ENCODE results near the gene CCDC34.
"Not testable (repeated sequence)": the region's sequence is repeated elsewhere in the genome, so short reads cannot be mapped to it uniquely, and the experiment has no call there.

CCDC34 gene

DNA sequence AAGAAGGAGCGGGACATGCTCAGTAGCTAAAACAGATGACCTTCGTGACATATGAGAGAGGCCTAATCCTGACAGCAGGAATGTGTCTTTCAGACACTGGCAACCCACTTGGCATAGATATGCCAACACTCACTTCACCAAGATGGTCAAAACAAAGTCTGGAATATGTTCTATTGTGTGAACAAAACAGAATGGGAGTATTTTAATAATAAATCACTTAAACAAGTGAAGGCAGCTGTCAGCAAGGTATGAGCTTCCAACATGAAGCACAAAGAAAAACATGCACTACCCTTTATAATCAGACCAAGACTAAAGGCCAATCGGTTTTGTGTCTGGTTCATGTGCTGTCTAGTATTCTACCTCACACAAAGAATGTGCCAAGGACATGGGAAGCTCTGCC, 23.1 kb downstream of the CCDC34 start:
- H3K27ac ChIP-seq (ENCODE audit: low read length, poor library complexity, severe bottlenecking), result no peak overlapping the region
- no peak overlapping the region for H3K4me3 ChIP-seq (ENCODE audit: insufficient read depth in 1 of 2, low read depth in 1 of 2, low read length in 2 of 2)
- no peaks in the 10 kb centered on the region for H3K9me3 ChIP-seq (ENCODE audit: control insufficient read depth, low read length)
- H3K9ac ChIP-seq (ENCODE audit: low read length), result no peak overlapping the region
- no peaks in the 10 kb centered on the region for H3K79me1 ChIP-seq (replicated peaks; ENCODE audit: low read length, poor library complexity, severe bottlenecking)
- no peak overlapping the region for H2BK12ac ChIP-seq (ENCODE audit: low read length in 2 of 2)
- no peak overlapping the region for H4K8ac ChIP-seq (ENCODE audit: low read length)
- H2BK120ac ChIP-seq (ENCODE audit: low read depth, low read length), result no peak overlapping the region
- 98% methylated on average over 3 of the region's 3 CpGs for WGBS
- no peak overlapping the region for H2AFZ ChIP-seq (ENCODE audit: low read depth, low read length)
- H3K4me2 ChIP-seq (ENCODE audit: low read length, poor library complexity, severe bottlenecking), result no peak overlapping the region
- no peak for DNase-seq
- H3K23ac ChIP-seq (ENCODE audit: low read length in 2 of 2), result no peak overlapping the region
- H2AK5ac ChIP-seq (ENCODE audit: low read length, severe bottlenecking), result no peak overlapping the region
- H3K27me3 ChIP-seq (ENCODE audit: control insufficient read depth in 1 of 2, insufficient read depth in 1 of 2, low read length in 2 of 2), result no peaks in the 10 kb centered on the region
- H3K4me1 ChIP-seq (ENCODE audit: control insufficient read depth, insufficient read depth, low read depth, low read length), result no peaks in the 10 kb centered on the region
- peaks cover 0 to 5% of the 10 kb centered on the region in 2 experiments for H3K36me3 ChIP-seq (ENCODE audit: control insufficient read depth in 1 of 2, insufficient read depth in 2 of 2, low read depth in 1 of 2, low read length in 2 of 2)
- H3K18ac ChIP-seq (ENCODE audit: low read depth in 1 of 2, low read length in 2 of 2), result no peak overlapping the region
- H4K91ac ChIP-seq (ENCODE audit: low read length), result no peak overlapping the region
- H2BK5ac ChIP-seq (ENCODE audit: low read depth, low read length, poor library complexity, severe bottlenecking), result no peak overlapping the region
- no peak overlapping the region for H2BK15ac ChIP-seq (ENCODE audit: low read depth, poor library complexity, severe bottlenecking)
- no peak overlapping the region for H3K14ac ChIP-seq (ENCODE audit: low read length in 2 of 2)
- no peak overlapping the region for H3K4ac ChIP-seq (ENCODE audit: low read depth in 1 of 2, low read length in 2 of 2)

DNA sequence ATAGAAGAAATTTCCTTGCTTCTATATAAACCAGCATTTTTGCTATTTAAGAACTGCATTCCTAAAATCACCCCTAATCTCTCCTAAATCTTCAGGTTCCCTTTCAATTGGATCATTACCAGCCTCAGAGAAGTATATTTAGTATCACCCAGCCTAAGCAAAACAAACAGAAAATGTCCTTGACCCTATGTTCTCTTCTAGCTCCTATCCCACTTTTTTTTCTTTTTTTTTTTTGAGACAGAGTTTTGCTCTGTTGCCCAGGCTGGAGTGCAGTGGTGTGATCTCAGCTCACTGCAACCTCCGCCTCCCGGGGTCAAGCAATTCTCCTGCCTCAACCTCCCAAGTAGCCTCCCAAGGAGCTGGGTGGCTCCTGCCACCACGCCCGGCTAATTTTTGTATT, 28.3 kb downstream of the CCDC34 start:
- H3K4ac ChIP-seq (ENCODE audit: low read depth in 1 of 2, low read length in 2 of 2); H4K8ac ChIP-seq (ENCODE audit: low read length); H3K14ac ChIP-seq (ENCODE audit: low read length in 2 of 2); H3K36me3 ChIP-seq (ENCODE audit: control insufficient read depth in 1 of 2, insufficient read depth in 2 of 2, low read depth in 1 of 2, low read length in 2 of 2); H3K9ac ChIP-seq (ENCODE audit: low read length); H3K23ac ChIP-seq (ENCODE audit: low read length in 2 of 2); H2AFZ ChIP-seq (ENCODE audit: low read depth, low read length); H2BK120ac ChIP-seq (ENCODE audit: low read depth, low read length); H3K27ac ChIP-seq (ENCODE audit: low read length, poor library complexity, severe bottlenecking); H2AK5ac ChIP-seq (ENCODE audit: low read length, severe bottlenecking); H2BK15ac ChIP-seq (ENCODE audit: low read depth, poor library complexity, severe bottlenecking); H4K91ac ChIP-seq (ENCODE audit: low read length); H3K18ac ChIP-seq (ENCODE audit: low read depth in 1 of 2, low read length in 2 of 2); H3K27me3 ChIP-seq (ENCODE audit: control insufficient read depth in 1 of 2, insufficient read depth in 1 of 2, low read length in 2 of 2); DNase-seq; H3K4me2 ChIP-seq (ENCODE audit: low read length, poor library complexity, severe bottlenecking); H3K79me1 ChIP-seq (replicated peaks; ENCODE audit: low read length, poor library complexity, severe bottlenecking); H2BK12ac ChIP-seq (ENCODE audit: low read length in 2 of 2); H3K4me3 ChIP-seq (ENCODE audit: insufficient read depth in 1 of 2, low read depth in 1 of 2, low read length in 2 of 2); H3K9me3 ChIP-seq (ENCODE audit: control insufficient read depth, low read length); H3K4me1 ChIP-seq (ENCODE audit: control insufficient read depth, insufficient read depth, low read depth, low read length); H2BK5ac ChIP-seq (ENCODE audit: low read depth, low read length, poor library complexity, severe bottlenecking): not testable (repeated sequence)
- 93% methylated on average over 4 of the region's 4 CpGs for WGBS

DNA sequence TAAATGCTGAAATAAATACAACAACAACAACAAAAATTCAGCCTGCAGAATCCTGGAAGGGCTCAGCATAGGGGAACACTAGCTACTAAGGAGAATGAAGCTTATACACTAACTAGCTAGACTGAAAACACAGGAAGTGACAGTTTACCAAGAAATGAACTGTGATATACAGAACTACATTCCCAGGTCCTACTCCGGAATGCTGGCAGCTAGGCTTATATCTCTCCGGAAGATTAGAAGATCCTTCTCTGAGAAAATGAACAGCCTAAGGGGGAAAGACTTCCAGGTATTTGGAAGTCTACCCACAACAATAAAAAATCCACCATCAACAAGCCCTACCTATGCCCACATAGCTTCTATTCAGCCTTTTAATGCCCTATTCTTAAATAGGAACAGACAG, 31.0 kb downstream of the CCDC34 start:
- Histone ChIP-seq H2AK5ac (ENCODE audit: low read length, severe bottlenecking) (no peak overlapping the region), H4K91ac (ENCODE audit: low read length) (no peak overlapping the region), H3K18ac (ENCODE audit: low read depth in 1 of 2, low read length in 2 of 2) (no peak overlapping the region), H3K27me3 (ENCODE audit: control insufficient read depth in 1 of 2, insufficient read depth in 1 of 2, low read length in 2 of 2) (no peaks in the 10 kb centered on the region), H3K4me3 (ENCODE audit: insufficient read depth in 1 of 2, low read depth in 1 of 2, low read length in 2 of 2) (no peak overlapping the region), H3K4me2 (ENCODE audit: low read length, poor library complexity, severe bottlenecking) (peak overlapping the region; percentile 34), H2BK120ac (ENCODE audit: low read depth, low read length) (no peak overlapping the region), H3K79me1 (replicated peaks; ENCODE audit: low read length, poor library complexity, severe bottlenecking) (no peaks in the 10 kb centered on the region), H3K36me3 (ENCODE audit: control insufficient read depth in 1 of 2, insufficient read depth in 2 of 2, low read depth in 1 of 2, low read length in 2 of 2) (no peaks in the 10 kb centered on the region), H2AFZ (ENCODE audit: low read depth, low read length) (no peak overlapping the region), H4K8ac (ENCODE audit: low read length) (no peak overlapping the region), H2BK15ac (ENCODE audit: low read depth, poor library complexity, severe bottlenecking) (no peak overlapping the region), H3K4me1 (ENCODE audit: control insufficient read depth, insufficient read depth, low read depth, low read length) (no peaks in the 10 kb centered on the region), H2BK12ac (ENCODE audit: low read length in 2 of 2) (no peak overlapping the region), H3K9me3 (ENCODE audit: control insufficient read depth, low read length) (no peaks in the 10 kb centered on the region), H3K4ac (ENCODE audit: low read depth in 1 of 2, low read length in 2 of 2) (no peak overlapping the region), H3K14ac (ENCODE audit: low read length in 2 of 2) (no peak overlapping the region), H3K9ac (ENCODE audit: low read length) (no peak overlapping the region), H3K23ac (ENCODE audit: low read length in 2 of 2) (no peak overlapping the region), H3K27ac (ENCODE audit: low read length, poor library complexity, severe bottlenecking) (peak overlapping the region; percentile 81), H2BK5ac (ENCODE audit: low read depth, low read length, poor library complexity, severe bottlenecking) (no peak overlapping the region)
- peak; percentile 55 for DNase-seq
- WGBS, result 0% methylated on average over 2 of the region's 2 CpGs

DNA sequence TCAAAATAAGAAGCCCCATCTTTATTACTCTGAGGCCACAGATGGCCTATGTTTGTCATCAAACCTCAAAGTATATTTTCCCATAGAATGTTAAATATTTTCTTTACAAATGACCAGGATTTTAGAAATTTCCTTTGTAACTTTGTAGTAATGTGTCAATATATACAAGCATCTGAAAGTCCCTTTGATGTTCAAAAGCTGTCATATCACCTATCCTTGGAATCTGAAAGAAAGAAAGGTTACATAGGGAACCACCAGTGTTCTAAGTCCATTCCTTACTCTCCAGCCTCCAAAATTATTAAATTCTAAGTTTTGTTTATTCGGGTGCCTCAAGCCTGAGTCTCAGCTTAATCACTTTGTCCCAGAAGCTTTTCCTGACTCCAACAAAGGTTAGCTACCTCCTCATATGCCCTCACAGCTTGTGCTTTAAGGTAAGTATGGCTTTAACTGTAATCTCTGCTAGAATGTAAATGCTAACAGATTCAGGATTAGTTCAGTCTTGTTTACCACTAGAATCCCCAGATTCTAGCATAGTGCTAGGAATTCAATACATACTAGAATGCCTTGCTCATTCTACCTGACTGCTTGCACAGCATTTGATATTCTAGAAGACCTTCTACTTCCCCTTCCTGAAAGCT, 32.3 kb downstream of the CCDC34 start:
- no peaks in the 10 kb centered on the region for H3K79me1 ChIP-seq (replicated peaks; ENCODE audit: low read length, poor library complexity, severe bottlenecking)
- no peak overlapping the region for H3K27ac ChIP-seq (ENCODE audit: low read length, poor library complexity, severe bottlenecking)
- no peaks in the 10 kb centered on the region for H3K36me3 ChIP-seq (ENCODE audit: control insufficient read depth in 1 of 2, insufficient read depth in 2 of 2, low read depth in 1 of 2, low read length in 2 of 2)
- H4K8ac ChIP-seq (ENCODE audit: low read length), result no peak overlapping the region
- H3K4ac ChIP-seq (ENCODE audit: low read depth in 1 of 2, low read length in 2 of 2), result no peak overlapping the region
- no peak overlapping the region for H2BK12ac ChIP-seq (ENCODE audit: low read length in 2 of 2)
- H3K9me3 ChIP-seq (ENCODE audit: control insufficient read depth, low read length), result no peaks in the 10 kb centered on the region
- no peak overlapping the region for H3K14ac ChIP-seq (ENCODE audit: low read length in 2 of 2)
- no peak overlapping the region for H3K9ac ChIP-seq (ENCODE audit: low read length)
- no peaks in the 10 kb centered on the region for H3K27me3 ChIP-seq (ENCODE audit: control insufficient read depth in 1 of 2, insufficient read depth in 1 of 2, low read length in 2 of 2)
- H3K23ac ChIP-seq (ENCODE audit: low read length in 2 of 2), result no peak overlapping the region
- no peak overlapping the region for H3K18ac ChIP-seq (ENCODE audit: low read depth in 1 of 2, low read length in 2 of 2)
- peak overlapping the region; percentile 73 for H2AK5ac ChIP-seq (ENCODE audit: low read length, severe bottlenecking)
- no peak overlapping the region for H2BK15ac ChIP-seq (ENCODE audit: low read depth, poor library complexity, severe bottlenecking)
- H3K4me1 ChIP-seq (ENCODE audit: control insufficient read depth, insufficient read depth, low read depth, low read length), result no peaks in the 10 kb centered on the region
- no peak overlapping the region for H4K91ac ChIP-seq (ENCODE audit: low read length)
- H3K4me3 ChIP-seq (ENCODE audit: insufficient read depth in 1 of 2, low read depth in 1 of 2, low read length in 2 of 2), result no peak overlapping the region
- no peak overlapping the region for H2BK5ac ChIP-seq (ENCODE audit: low read depth, low read length, poor library complexity, severe bottlenecking)
- H2BK120ac ChIP-seq (ENCODE audit: low read depth, low read length), result no peak overlapping the region
- WGBS, result 100% methylated on average over 1 of the region's 1 CpG
- DNase-seq, result no peak
- H3K4me2 ChIP-seq (ENCODE audit: low read length, poor library complexity, severe bottlenecking), result no peak overlapping the region
- H2AFZ ChIP-seq (ENCODE audit: low read depth, low read length), result no peak overlapping the region
